C1 segment of cervical spinal cord (tissue), 14 donors: ENCODE measurements around the gene SLC2A4.
A peak's percentile ranks its signal among the peaks of the same experiment; 100 is the strongest.

Source experiments
- DNase-seq, 14 donors: peaks; one replicate each; lab custom pipeline; 2025; lab: John Stamatoyannopoulos, UW

Gene SLC2A4

DNA sequence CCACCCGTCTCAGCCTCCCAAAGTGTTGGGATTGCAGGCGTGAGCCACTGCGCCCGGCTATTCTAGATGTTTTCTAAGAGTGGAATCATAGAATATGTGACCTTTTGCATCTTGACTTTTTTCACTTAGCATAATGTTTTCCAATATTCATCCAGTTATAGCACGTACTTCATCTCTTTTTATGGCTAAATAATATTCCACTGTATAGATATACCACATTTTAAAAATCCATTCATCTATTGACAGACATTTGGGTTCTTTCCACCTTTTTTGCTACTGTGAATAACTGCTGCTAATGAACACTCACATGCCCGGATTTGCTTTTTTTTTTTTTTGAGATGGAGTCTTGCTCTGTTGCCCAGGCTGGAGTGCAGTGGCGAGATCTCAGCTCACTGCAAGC is 22.7 kb downstream of the SLC2A4 start:
- DNase-seq, result no peak

- peak; percentile 94 to 100 (median 99) for DNase-seq
These were observed 25.6 kb downstream of the SLC2A4 start, which contains the start of gene EIF5A for GRCh38 chr17:7306911-7307685. TSS of gene EIF5A (plus strand) at chr17:7307628. CDS start at chr17:7309636, 2,008 bp downstream.

DNA sequence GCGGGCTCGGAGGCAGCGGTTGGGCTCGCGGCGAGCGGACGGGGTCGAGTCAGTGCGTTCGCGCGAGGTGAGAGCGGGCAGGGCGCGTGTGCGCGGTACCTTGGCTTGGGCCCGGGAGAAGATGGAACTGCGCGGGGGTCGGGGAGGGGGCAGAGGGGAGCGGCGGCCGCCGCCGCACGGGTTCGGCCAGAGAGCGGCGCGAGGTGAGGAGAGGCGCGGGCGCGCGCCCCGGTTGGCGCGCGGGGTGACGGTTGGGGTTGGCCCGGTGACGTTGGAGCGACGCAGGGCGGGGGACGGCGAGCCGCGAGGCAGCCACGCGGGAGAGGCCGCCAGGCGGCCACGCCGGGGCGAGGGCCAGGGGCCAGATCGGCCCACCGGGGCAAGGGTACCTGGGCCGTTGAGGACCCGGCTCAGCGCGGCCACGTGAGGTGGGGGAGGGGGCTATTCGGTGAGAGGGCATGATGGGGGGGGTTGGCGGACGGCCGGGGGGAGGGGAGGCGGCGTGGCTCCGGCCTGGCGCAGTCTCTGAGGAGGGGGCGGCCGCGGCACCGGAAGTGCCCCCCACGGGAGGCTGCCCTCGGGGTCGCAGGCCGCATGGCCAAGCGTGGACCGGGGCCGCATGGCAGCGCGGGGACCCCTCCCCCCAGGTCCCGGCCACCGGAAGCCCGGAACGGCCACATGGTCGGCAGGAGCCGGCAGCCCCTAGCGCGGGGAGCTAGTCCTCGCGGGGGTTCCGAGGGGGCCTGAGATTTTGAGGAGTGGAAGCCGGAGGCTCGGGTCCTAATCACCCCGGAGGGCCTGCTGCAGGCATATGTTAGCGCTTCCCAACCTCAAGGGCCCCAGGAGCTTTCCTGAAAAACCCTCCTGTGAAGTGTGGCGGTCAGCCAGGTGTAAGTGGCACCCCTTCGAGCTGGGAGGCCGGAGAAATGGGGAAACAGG is 26.4 kb downstream of the SLC2A4 start:
- peak in 3 of 14 donors; percentile 22 to 42 (median 38) for DNase-seq

- DNase-seq, result peak in 10 of 14 donors; percentile 15 to 64 (median 46)
These were observed 27.3 kb downstream of the SLC2A4 start for GRCh38 chr17:7308625-7309433.

- no peak for DNase-seq
These were observed 28.1 kb downstream of the SLC2A4 start for GRCh38 chr17:7309628-7310027.

DNA sequence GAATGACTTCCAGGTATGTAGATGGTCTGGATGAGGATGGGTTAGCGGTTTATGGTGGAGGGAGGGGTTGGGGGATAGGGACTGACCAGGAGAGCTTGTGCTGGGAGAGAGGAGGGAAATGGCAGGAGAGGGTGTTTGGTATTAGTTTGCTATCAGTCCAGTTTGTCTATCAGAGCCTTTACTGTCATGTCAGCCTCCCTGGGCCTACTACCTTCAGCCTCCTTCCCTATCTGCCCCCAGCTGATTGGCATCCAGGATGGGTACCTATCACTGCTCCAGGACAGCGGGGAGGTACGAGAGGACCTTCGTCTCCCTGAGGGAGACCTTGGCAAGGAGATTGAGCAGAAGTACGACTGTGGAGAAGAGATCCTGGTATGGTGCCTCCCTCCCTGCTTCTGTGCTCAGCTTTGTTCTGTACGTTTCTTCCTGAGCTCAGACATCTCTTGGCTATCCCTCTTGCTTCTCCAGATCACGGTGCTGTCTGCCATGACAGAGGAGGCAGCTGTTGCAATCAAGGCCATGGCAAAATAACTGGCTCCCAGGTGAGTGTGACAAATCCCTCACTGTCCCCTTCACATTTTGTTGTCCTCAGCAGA is 29.7 kb downstream of the SLC2A4 start:
- DNase-seq, result no peak

DNA sequence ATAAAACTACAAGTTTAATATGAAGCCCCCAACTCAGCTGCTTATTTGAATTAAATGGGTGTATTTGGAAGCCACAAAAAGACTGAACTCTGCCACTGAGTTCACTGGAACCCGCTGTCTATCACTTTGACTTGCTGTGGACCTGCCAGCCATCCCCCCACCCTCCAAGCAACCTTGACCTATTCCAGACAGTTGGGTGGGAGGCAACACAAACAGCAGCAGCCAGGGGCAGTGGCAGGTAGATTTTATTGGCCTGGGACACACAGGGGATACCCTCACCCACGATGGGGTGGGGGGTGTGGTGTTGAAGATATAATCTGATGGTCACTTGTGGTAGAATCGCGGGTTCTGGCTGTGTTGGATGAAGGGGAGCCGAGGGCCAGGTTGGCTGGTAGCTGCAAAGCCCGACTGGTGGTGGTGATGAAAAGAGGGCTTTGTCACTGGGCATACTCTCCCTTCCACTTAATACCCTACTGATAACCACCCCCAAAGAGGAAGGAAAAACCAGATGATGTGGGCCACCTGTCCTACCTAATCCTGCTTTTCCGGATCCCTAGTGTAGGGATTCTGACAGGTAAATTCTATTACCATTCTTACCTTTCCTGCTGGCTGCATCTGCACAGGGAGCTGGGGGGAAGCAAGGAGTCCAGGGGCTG is 31.0 kb downstream of the SLC2A4 start:
- no peak for DNase-seq

DNA sequence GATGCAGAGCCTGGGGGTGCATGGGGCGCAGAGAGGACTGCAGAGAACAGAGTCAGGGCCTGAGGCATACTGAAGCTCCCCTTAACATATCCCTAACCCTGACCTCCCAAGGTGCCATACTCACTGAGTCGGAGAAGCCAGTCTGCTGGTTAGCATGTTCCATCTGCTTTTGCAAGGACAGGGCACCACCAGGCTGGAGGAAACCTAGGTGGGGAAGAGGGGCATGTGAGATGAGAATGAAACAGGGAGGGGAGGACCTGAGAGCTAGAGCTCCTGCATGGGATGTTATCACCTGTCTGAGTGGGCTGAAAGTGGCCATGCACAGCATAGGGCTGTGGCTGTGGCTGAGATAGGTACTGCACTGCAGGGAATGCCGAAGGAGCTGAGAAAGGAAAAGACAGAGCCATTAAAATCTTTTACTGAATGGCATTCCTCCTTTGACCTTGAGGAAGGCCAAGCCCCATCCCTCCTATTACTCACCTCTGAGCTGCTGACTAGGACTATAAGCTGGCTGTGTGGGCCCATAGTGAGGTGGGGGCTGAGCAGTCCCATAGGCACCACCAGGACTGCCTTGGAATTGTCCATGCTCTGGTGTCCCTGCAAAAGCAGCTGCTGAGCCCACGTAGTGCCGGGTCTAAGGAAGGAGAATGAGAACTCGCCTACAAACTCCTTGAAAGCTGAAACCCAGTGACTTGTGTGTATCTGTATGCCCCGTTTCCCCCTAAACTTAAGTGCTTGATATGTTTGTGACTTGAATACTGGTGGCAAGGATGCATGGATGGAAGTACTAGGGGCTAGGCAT is 31.8 kb downstream of the SLC2A4 start:
- no peak for DNase-seq

- DNase-seq, result no peak
These were observed 32.6 kb downstream of the SLC2A4 start for GRCh38 chr17:7313890-7314718.

DNA sequence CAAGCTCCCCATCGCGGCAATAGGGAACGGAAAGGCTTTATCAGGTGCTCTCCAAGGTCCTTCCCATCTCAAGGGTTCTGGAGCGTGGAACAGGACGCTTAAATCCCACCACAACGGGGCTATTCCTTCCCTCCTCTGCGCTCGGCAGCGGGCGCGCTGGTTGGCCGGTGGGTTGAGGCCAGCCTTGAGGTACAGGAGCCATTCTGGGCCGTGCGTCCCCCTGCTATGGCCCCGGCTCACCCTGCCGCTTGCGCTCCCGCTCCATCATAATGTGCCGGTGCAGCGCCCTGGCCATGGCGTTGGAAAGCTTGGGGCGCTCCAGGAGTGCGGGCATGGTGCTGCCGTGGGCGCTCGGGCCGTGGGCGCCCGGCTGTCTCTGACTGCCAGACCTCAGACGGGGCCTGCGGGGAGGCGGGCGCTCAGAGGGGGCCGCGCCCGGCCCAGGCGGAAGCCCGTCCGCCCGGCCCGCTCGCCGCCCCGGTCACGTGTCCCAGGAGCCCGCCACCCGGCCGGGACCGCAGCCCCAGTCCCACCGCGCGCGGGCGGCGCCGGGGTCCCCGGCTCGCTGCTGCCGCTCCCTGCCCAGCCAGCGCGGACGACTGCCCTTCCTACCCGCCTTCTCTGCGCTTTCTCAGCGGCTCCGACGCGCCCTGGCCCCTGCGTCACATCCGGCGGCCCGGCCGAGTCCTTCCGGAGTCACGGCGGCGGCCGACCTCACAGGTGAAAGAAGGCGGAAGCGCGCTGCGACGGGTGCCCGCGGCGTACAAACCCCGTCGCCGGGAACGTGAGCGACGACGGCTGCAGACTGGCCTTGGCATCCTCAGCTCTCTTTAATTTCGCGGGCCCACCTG is 33.4 kb downstream of the SLC2A4 start, which contains the start of gene GPS2:
TSS of gene GPS2 (minus strand) at position 642 of the 851 bp plus-strand sequence. CDS start at position 334, 308 bp downstream.
- peak; percentile 35 to 93 (median 80) for DNase-seq

- peak in 1 of 14 donors; percentile 19 for DNase-seq
These were observed 34.2 kb downstream of the SLC2A4 start for GRCh38 chr17:7315570-7316235.

DNA sequence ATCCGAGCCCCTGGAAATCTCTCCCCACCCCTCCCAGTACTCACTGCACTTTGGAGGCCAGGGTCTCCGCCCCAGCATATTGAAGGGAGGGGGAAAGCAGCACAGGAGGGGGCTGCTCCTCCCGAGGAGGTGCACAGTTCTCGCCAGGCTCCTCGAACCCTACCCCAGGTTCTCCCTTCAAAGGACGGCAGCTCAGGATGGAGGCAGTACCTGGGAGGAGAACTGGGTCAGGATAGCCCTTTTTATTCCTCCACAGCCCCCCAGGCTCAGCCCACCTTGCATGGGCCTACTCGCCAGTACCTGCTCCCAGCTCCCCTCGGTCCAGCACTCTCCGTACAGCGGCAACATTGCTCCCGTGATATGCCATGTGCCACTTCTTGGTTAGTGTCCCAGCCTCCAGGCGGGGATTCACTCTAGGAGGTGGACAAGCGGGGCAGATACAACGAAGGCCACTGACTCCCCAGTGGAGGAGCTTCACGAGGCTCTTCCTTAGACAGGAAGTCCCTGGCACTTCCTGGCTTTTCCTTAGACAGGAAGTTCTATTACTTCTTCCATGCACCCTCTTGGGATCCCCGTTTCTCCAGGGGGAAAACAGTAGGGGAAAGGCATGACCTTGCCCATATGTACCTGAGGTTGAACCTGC is 35.8 kb downstream of the SLC2A4 start:
- DNase-seq, result no peak

DNA sequence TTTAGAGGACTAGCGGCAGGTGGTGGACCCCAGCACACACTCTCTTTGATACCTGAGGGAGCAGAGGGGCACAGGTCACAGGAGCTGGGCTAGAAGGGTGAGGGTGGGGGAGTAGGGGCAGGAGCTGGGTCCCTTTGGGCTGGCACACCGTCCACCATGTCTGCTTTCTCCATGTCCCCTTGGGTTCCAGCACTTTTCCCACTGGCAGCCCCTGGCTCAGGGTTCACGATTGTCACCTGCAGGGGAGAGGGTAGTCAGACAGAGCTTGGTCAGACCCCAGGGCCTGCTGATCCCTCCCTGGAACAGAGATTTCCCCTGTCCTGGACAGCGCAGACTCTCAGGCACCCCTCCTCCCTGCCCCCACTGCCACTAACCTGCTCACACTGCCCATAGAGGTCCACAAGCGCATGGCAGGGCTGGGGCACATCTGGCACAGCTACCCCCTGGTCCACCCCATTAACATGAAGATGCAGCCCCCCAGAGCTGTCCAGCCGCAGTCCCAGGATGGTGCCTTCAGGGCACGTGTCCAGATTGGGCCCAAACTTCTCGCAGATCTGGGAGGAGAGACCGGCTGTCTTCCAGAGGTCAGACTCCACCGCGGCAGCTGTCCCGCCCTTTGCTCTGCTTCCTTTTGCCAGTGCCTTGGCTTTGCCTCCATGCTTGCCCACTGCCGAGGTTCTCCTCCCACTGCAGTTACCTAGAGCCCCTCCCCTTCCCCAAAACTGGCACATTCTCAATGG is 36.8 kb downstream of the SLC2A4 start:
- DNase-seq, result no peak

- DNase-seq, result no peak
These were observed 39.9 kb downstream of the SLC2A4 start for GRCh38 chr17:7321466-7321865.

DNA sequence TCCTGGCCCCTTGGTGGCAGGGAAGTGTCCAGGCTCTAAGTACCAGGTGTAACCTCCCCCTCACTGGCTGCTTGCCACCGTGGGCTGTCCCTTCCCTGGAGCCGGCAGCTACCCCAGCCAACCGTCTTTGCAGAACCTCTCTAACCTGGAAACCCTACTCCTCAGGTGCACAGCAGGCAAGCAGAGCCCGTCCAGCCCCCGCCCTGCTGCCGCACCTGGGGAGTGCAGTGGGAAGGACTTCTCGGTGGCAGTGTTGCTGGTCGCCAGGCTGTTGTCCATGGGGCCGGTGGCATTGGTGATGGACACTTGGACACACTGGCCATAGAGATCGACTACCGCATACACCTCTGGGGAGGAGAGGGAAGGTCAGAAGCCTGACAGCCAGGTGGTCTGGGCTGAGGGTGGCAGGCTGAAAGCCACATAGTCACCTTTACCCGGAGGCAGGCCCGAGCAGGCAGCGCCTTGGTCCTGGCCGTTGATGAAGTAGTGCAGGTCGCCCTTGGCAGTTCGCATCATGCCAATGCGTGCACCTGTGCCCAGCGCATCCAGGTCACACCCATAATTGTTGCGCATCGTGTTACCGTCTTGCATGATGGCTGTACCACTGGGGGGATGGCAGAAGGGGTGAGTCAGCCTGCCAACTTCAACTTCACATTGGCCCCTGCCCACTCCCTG is 41.1 kb downstream of the SLC2A4 start:
- no peak for DNase-seq
